ENCODE results near the gene NIPA2. TPM values are rescaled to one million over a fixed set of nuclear protein-coding genes. Genes with fewer than 3 reads are reported as not detected.
"Not testable (repeated sequence)": the region's sequence is repeated elsewhere in the genome, so short reads cannot be mapped to it uniquely, and the experiment has no call there.

Gene NIPA2
- total RNA-seq, 3 donors from 2014 or later = 35.7 to 50.8 (median 40.3) TPM

DNA sequence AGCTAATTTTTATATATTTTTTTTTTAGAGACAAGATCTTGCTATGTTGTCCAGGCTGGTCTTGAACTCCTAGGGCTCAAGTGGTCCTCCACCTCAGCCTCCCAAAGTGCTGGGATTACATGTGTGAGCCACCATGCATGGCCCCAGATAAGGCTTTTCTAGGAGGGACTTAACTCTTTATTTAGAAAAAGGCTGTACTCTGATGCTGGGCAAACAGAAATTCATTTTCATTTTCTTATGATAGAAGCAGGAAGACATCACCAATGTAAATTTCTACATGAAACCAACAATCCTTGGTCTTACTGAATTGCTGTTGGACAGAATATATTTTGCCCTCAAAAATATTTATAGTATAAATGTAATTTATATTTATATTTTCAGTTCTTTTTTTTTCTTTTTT, 42.4 kb upstream of the NIPA2 start:
- Histone ChIP-seq H3K27me3 (no peaks in the 10 kb centered on the region), H3K27ac (no peak overlapping the region), H3K9me3 (no peaks in the 10 kb centered on the region), H3K4me1 (no peaks in the 10 kb centered on the region), H3K4me3 (no peak overlapping the region), H3K36me3 (no peaks in the 10 kb centered on the region)
- intact Hi-C loops (cut with DNase I; ENCODE audit: low total_unique reads) = no loop called here
- DNase-seq (ENCODE audit: low spot score in 2 of 2) = no peak
- TF ChIP-seq POLR2AphosphoS5 (IDR thresholded peaks at IDR 0.05) (no peak), POLR2A (IDR thresholded peaks at IDR 0.05) (no peak)
- TF ChIP-seq, protein P1, sequence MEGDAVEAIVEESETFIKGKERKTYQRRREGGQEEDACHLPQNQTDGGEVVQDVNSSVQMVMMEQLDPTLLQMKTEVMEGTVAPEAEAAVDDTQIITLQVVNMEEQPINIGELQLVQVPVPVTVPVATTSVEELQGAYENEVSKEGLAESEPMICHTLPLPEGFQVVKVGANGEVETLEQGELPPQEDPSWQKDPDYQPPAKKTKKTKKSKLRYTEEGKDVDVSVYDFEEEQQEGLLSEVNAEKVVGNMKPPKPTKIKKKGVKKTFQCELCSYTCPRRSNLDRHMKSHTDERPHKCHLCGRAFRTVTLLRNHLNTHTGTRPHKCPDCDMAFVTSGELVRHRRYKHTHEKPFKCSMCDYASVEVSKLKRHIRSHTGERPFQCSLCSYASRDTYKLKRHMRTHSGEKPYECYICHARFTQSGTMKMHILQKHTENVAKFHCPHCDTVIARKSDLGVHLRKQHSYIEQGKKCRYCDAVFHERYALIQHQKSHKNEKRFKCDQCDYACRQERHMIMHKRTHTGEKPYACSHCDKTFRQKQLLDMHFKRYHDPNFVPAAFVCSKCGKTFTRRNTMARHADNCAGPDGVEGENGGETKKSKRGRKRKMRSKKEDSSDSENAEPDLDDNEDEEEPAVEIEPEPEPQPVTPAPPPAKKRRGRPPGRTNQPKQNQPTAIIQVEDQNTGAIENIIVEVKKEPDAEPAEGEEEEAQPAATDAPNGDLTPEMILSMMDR (IDR thresholded peaks at IDR 0.05) = no peak

GRCh38 chr15:22799902-22800301, 38.6 kb upstream of the NIPA2 start:
- H3K27ac ChIP-seq = no peak overlapping the region

DNA sequence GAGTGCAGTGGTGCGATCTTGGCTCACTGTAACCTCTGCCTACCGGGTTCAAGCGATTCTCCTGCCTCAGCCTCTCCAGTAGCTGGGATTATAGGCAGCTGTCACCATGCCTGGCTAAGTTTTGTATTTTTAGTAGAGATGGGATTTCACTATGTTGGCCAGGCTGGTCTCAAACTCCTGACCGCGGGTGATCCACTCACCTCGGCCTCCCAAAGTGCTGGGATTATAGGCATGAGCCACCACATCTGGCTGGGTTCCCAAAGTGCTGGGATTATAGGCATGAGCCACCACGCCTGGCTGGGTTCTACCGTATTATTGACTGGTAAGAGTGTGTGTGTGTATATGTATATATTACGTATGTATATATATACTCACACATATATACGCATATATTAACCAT, 35.5 kb upstream of the NIPA2 start:
- H3K27ac ChIP-seq; H3K9me3 ChIP-seq; H3K36me3 ChIP-seq; H3K4me1 ChIP-seq; H3K4me3 ChIP-seq; DNase-seq (ENCODE audit: low spot score in 2 of 2); intact Hi-C loops (cut with DNase I; ENCODE audit: low total_unique reads); H3K27me3 ChIP-seq: not testable (repeated sequence)

More at GRCh38 chr15:22799902-22800301, 38.6 kb upstream of the NIPA2 start:
- TF ChIP-seq POLR2AphosphoS5 (IDR thresholded peaks at IDR 0.05) (no peak), POLR2A (IDR thresholded peaks at IDR 0.05) (no peak)
- TF ChIP-seq, protein P1 (IDR thresholded peaks at IDR 0.05) = no peak
- DNase-seq (ENCODE audit: low spot score in 2 of 2) = no peak
- no peaks in the 10 kb centered on the region for H3K36me3 ChIP-seq
- intact Hi-C loops (cut with DNase I; ENCODE audit: low total_unique reads) = no loop called here
- no peaks in the 10 kb centered on the region for H3K27me3 ChIP-seq
- no peak overlapping the region for H3K4me3 ChIP-seq
- no peaks in the 10 kb centered on the region for H3K9me3 ChIP-seq
- H3K4me1 ChIP-seq = no peaks in the 10 kb centered on the region

DNA sequence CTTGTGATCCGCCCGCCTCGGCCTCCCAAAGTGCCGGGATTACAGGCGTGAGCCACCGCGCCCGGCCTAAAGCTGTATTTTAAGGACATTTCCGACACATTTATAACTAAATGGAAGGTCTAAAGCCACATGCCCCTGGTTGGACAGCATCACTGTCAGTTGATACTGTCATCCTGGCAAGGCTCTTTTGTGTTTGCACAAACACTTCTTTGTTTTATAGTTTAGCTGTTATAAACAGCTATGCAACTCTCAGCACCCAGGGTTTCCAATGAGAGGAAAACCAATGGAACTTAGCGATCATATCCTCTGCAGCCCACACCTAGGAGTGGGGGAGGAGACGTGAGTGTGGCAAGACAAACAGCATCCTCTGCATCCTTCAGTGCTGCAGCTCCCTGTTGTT, 32.3 kb upstream of the NIPA2 start:
- Histone ChIP-seq H3K36me3 (no peaks in the 10 kb centered on the region), H3K27ac (no peak overlapping the region), H3K27me3 (no peaks in the 10 kb centered on the region), H3K4me1 (no peaks in the 10 kb centered on the region), H3K9me3 (no peaks in the 10 kb centered on the region), H3K4me3 (no peak overlapping the region)
- intact Hi-C loops (cut with DNase I; ENCODE audit: low total_unique reads) = no loop called here
- TF ChIP-seq, protein P1 (IDR thresholded peaks at IDR 0.05) = no peak
- TF ChIP-seq POLR2AphosphoS5 (IDR thresholded peaks at IDR 0.05) (no peak), POLR2A (IDR thresholded peaks at IDR 0.05) (no peak)
- DNase-seq (ENCODE audit: low spot score in 2 of 2) = no peak

GRCh38 chr15:22806664-22807063, 31.8 kb upstream of the NIPA2 start:
- Histone ChIP-seq H3K27me3 (no peaks in the 10 kb centered on the region), H3K4me3 (no peak overlapping the region), H3K27ac (no peak overlapping the region), H3K4me1 (no peaks in the 10 kb centered on the region), H3K36me3 (no peaks in the 10 kb centered on the region), H3K9me3 (no peaks in the 10 kb centered on the region)
- intact Hi-C loops (cut with DNase I; ENCODE audit: low total_unique reads) = no loop called here
- no peak for DNase-seq (ENCODE audit: low spot score in 2 of 2)
- TF ChIP-seq POLR2A (IDR thresholded peaks at IDR 0.05) = no peak
- TF ChIP-seq, protein P1 (IDR thresholded peaks at IDR 0.05) = no peak
- TF ChIP-seq POLR2AphosphoS5 (IDR thresholded peaks at IDR 0.05) = no peak

GRCh38 chr15:22807831-22808230, 30.6 kb upstream of the NIPA2 start:
- intact Hi-C loops (cut with DNase I; ENCODE audit: low total_unique reads); DNase-seq (ENCODE audit: low spot score in 2 of 2); H3K4me3 ChIP-seq; H3K36me3 ChIP-seq; H3K9me3 ChIP-seq; H3K27me3 ChIP-seq; H3K27ac ChIP-seq; H3K4me1 ChIP-seq: not testable (repeated sequence)
